Measurements from ENCODE around the gene ACVR1. TPM values are rescaled to one million over a fixed set of nuclear protein-coding genes. Genes with fewer than 3 reads are reported as not detected.

ACVR1 gene
- total RNA-seq, 1 experiment from 2014 or later = 26.4 TPM

- no peak for DNase-seq (ENCODE audit: unreplicated experiment)
- Mint-ChIP-seq H3K27me3 (ENCODE audit: insufficient read depth, unreplicated experiment) (no peaks in the 10 kb centered on the region), H3K4me1 (ENCODE audit: insufficient read depth, unreplicated experiment) (peaks cover 4% of the 10 kb centered on the region), H3K4me3 (ENCODE audit: unreplicated experiment) (no peak overlapping the region), H3K27ac (ENCODE audit: low read depth, unreplicated experiment) (no peak overlapping the region), H3K9me3 (ENCODE audit: unreplicated experiment) (no peaks in the 10 kb centered on the region), H3K36me3 (ENCODE audit: insufficient read depth, unreplicated experiment) (peaks cover 6% of the 10 kb centered on the region)
- intact Hi-C loops (cut with micrococcal nuclease) = no loop called here
- BruUV-seq (replicated peaks) = no TSS peak
- POLR2A ChIA-PET = no interaction called here
- CTCF ChIA-PET = interaction anchor here (0.7 to 1.1 kb wide), 2 partner anchors 116 to 207 kb away, joined by 3 read pairs; no protein-coding TSS in a partner anchor
- TF ChIP-seq CTCF (IDR thresholded peaks at IDR 0.05; ENCODE audit: unreplicated experiment) = no peak
Measured at GRCh38 chr2:157804355-157804754, 71.8 kb downstream of the ACVR1 start.

- H3K36me3 Mint-ChIP-seq (ENCODE audit: insufficient read depth, unreplicated experiment) = peaks cover 10% of the 10 kb centered on the region
- H3K27me3 Mint-ChIP-seq (ENCODE audit: insufficient read depth, unreplicated experiment) = no peaks in the 10 kb centered on the region
- POLR2A ChIA-PET = no interaction called here
- intact Hi-C loops (cut with micrococcal nuclease) = no loop called here
- no peaks in the 10 kb centered on the region for H3K9me3 Mint-ChIP-seq (ENCODE audit: unreplicated experiment)
- no peak for TF ChIP-seq CTCF (IDR thresholded peaks at IDR 0.05; ENCODE audit: unreplicated experiment)
- no TSS peak for BruUV-seq (replicated peaks)
- H3K27ac Mint-ChIP-seq (ENCODE audit: low read depth, unreplicated experiment) = no peak overlapping the region
- CTCF ChIA-PET = interaction anchor here (1.0 to 1.1 kb wide), 2 partner anchors 26 to 207 kb away, joined by 3 read pairs; no protein-coding TSS in a partner anchor
- no peaks in the 10 kb centered on the region for H3K4me1 Mint-ChIP-seq (ENCODE audit: insufficient read depth, unreplicated experiment)
- DNase-seq (ENCODE audit: unreplicated experiment) = no peak
- no peak overlapping the region for H3K4me3 Mint-ChIP-seq (ENCODE audit: unreplicated experiment)
Measured at GRCh38 chr2:157803952-157804351, 72.2 kb downstream of the ACVR1 start.

- H3K4me1 Mint-ChIP-seq (ENCODE audit: insufficient read depth, unreplicated experiment) = no peaks in the 10 kb centered on the region
- TF ChIP-seq CTCF (IDR thresholded peaks at IDR 0.05; ENCODE audit: unreplicated experiment) = no peak
- BruUV-seq (replicated peaks) = no TSS peak
- H3K9me3 Mint-ChIP-seq (ENCODE audit: unreplicated experiment) = no peaks in the 10 kb centered on the region
- POLR2A ChIA-PET = no interaction called here
- peaks cover 11% of the 10 kb centered on the region for H3K36me3 Mint-ChIP-seq (ENCODE audit: insufficient read depth, unreplicated experiment)
- DNase-seq (ENCODE audit: unreplicated experiment) = no peak
- intact Hi-C loops (cut with micrococcal nuclease) = no loop called here
- H3K27ac Mint-ChIP-seq (ENCODE audit: low read depth, unreplicated experiment) = no peak overlapping the region
- CTCF ChIA-PET = interaction anchor here (1.0 kb wide), 1 partner anchor 25 kb away, joined by 3 read pairs; no protein-coding TSS in a partner anchor
- H3K27me3 Mint-ChIP-seq (ENCODE audit: insufficient read depth, unreplicated experiment) = no peaks in the 10 kb centered on the region
- H3K4me3 Mint-ChIP-seq (ENCODE audit: unreplicated experiment) = no peak overlapping the region
Measured at GRCh38 chr2:157803476-157803875, 72.7 kb downstream of the ACVR1 start.

GRCh38 chr2:157800838-157801495, 75.2 kb downstream of the ACVR1 start:
- CTCF ChIA-PET = interaction anchor here (0.5 kb wide), 1 partner anchor 207 kb away, joined by 3 read pairs; no protein-coding TSS in a partner anchor
- TF ChIP-seq CTCF (IDR thresholded peaks at IDR 0.05; ENCODE audit: unreplicated experiment) = no peak
- POLR2A ChIA-PET = no interaction called here
- no peaks in the 10 kb centered on the region for H3K4me1 Mint-ChIP-seq (ENCODE audit: insufficient read depth, unreplicated experiment)
- H3K27me3 Mint-ChIP-seq (ENCODE audit: insufficient read depth, unreplicated experiment) = no peaks in the 10 kb centered on the region
- H3K27ac Mint-ChIP-seq (ENCODE audit: low read depth, unreplicated experiment) = no peak overlapping the region
- no peaks in the 10 kb centered on the region for H3K9me3 Mint-ChIP-seq (ENCODE audit: unreplicated experiment)
- no peak overlapping the region for H3K4me3 Mint-ChIP-seq (ENCODE audit: unreplicated experiment)
- intact Hi-C loops (cut with micrococcal nuclease) = no loop called here
- no peak for DNase-seq (ENCODE audit: unreplicated experiment)
- H3K36me3 Mint-ChIP-seq (ENCODE audit: insufficient read depth, unreplicated experiment) = peaks cover 19% of the 10 kb centered on the region
- BruUV-seq (replicated peaks) = no TSS peak

Measured in MCF 10A (cell line).